Right forelimb (tissue), 1 donor: ENCODE measurements around the gene B4GALNT3.

Source experiments
- DNase-seq: peaks from one replicate; pipeline ENCODE4 v3.0.0-alpha.2; 2018

Gene B4GALNT3

DNA sequence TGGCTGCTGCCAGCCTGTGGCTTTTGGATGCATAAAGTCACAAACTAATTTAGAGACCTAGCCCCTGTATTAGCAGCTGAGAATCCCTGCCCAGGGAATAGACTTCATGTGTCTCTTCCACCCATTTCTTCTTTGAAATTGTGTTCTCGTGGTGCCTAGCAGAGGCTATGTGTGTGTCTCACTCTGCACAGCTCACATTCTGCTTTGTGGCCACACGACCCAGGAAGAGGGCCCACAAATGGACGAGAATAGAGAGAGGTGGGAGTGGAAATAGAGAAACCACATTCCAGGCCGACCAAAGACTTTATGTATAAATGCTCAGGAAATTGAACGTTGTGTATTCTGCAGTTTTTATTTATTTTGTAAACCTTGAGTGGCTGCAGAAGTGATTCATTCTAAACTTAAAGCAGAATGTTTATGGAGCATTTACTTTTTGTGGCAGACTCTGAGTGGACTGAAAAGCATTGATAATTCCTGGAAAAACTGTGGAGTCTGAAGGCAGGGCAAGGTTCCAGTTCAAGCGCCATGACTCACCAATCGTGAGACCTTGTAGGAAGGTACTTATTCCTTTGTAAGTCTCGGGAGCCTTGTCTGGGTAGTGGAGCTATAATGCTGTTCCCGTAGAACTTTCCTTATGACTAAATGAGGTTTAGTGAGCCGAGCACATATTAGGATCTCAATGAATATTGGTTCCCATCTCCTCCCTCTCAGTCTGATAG is 9.1 kb downstream of the B4GALNT3 start:
- no peak for DNase-seq

DNA sequence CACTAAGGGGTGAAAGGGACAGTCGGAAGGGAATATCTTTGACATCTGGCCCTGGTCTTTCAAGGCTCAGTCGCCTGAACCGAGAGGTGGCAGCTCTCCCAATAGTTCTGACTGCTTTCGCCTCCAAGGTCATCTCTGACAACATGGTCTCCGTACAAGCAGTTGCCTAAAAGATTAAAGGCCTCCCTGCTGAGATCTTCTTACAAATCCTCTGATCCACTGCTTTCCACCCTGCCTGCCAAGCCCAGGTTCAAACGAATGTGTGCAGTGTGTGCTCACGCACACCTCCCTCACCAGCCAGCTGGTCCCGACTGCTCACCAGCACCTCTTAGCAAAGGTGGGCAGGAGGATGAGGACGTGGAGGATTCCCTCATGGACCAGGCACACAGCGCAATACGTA is 10.4 kb downstream of the B4GALNT3 start:
- no peak for DNase-seq

DNA sequence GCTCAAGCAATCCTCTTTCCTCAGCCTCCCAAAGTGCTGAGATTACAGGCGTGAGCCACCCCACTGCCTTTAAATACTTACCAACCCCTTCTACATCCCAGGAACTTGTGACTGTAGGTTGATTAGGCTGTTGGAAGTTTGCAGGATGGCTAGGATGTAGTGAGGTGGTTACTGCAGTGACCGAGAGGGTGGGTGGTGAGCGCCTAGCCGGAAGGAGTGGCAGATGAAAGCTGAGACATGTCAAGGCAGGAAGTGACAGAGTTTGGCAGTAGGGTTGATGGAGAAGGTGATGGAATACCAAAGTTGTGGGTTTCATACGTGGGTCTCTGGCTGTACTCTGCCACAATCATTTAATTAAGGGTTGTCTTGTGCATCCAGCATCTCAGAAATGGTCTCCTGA is 13.5 kb downstream of the B4GALNT3 start:
- no peak for DNase-seq

DNA sequence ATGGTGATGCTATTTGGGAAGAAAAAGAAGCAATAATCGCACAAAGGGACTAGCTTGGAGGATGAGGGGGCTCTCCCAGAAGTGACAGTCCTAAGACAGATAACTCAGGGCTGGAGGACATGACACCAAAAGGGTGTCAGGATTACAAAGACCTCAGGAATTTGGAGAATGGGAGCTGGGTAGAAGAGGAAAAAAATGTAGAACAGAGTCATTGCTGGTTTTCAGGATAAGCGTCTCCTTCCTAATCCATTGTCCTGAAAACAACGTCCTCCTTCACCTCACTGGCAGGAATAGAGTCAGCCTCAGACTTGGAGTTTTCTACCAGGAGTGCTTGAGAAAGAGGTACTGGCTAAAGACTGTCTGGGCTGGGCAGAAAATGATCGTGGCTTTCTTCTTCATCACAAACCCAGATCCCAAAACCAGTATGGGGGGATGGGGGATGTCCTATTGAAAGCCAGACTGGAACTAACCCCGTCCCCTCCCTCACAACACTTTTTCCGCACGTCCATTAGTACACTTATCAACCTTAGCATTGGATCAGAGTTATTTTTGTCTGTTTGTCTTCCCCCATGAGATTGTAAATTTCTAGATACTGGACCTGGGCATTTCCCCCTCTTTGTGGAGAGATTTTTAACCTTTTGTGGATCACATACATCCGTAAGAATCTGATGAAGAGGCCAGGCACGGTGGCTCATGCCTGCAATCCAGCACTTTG is 14.3 kb downstream of the B4GALNT3 start:
- no peak for DNase-seq

DNA sequence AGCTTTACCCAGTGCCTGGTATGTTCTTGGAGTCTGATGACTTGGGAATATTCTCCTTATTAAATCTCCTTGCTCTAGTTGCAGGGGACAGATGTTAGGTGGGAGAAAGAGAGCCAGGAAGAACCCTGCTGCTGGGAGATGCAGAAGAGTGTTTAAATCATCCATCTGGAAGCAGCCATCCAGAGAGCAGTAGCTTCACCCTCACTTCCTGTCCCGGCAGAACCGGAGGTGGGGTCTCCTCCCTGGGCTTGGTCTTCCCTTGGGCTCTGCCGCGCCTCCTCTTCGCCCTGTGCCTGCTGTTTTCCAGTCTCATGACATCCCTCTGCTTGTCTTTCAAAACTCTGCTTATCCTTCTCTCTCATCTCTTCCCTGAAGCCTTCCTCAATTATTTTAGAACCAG is 15.5 kb downstream of the B4GALNT3 start:
- DNase-seq: no peak

DNA sequence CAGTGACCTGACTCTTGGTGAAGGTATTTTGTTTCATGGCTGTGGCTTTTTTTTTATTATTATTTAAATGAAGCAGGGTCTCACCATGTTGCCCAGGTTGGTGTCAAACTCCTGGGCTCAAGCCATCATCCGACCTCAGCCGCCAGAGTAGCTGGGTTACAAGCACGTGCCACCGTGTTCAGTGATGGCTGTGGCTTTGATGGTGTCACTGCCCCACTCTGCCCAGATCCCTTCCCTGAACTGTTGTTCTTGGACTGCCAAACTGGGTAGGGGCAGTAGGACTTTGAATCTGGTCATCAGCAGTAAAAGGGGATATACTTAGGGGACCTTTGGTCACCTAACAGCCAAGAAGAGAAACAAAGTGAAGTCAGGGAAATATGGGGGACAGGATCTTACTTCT is 19.4 kb downstream of the B4GALNT3 start:
- no peak for DNase-seq

DNA sequence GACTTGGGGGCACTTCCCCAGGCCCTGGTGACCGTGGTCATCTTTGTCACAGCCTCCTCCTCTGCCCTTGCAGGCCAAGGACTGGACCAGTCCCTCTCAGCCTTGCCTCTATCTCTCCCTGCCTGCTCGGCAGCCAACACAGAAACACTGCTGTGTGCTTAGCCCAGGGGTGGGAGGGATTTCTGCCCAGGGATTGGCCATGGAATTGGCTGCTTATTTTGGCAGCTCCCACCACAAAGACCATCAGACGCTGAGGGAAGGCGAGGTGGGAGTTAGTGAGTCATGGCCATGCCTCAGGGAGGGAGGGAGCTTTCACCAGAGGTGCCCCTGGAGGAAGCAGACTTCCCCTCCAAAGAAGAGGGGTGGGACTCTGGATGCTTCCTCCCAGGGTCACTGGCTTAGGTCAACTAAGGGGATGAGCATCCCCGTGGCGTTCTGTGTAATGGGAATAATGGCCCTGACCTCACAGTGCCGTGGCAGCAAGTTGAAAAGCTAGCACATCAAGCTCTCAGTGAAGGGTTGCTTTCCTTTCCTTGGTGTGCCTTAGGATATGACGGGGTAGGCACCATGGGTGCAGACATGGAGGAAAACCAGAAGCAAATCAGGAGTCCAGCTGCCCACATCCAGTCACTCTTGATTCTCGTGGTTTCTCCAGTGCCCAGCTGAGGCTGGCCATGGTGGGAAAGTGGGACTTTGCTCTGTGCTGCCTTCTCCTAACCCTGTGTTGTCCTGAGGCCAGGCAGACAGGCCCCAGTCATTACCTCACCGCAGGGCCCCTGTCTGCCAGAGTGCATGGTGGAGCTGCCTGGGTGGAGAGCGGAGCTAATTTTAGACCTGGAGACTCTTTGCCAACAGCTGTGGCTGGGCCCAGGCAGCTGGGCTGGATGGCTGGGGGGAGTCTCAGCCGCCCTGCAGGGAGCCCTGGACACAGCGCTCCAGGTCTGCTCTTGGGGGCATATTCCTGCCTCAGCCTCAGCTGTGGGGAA is 21.4 kb downstream of the B4GALNT3 start:
- peak; percentile 79 for DNase-seq

DNA sequence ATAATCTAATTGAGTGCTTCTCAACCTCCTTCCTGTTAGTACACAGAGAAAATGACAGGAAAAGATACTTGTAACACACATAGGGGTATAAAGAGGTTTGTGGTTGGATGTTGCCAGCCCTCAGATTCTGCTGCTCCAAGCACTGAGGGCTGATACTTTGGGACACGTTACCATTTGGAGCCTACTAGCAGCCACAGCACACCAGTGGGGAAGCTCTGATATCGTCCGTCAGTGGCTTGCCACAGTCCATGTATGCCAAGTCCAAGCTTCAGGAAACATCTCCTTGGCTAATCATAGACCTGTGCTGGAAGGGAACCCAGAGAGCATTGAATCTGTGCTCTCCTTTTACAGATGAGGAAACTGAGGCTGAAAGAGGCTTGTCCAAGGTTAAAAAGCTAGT is 22.3 kb downstream of the B4GALNT3 start:
- no peak for DNase-seq

DNA sequence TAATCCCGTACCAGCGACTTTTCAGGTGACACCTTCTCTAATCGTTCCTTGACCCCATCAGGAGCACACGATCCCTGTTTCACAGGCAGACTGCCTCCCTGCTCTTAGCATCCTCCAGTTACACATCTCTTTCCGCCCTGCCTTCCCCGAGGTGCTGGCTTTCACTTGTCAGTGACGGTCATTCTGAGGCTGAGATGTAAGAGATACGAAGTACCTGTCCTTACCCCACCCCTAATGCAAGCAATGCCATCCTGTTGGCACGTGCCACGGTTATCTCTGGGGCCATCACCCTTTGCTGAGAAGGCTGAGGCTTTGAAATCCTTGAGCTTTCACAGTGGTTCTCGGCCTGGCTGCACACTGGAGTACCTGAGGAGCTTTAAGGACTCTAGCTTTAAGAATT is 24.4 kb downstream of the B4GALNT3 start:
- DNase-seq: no peak

DNA sequence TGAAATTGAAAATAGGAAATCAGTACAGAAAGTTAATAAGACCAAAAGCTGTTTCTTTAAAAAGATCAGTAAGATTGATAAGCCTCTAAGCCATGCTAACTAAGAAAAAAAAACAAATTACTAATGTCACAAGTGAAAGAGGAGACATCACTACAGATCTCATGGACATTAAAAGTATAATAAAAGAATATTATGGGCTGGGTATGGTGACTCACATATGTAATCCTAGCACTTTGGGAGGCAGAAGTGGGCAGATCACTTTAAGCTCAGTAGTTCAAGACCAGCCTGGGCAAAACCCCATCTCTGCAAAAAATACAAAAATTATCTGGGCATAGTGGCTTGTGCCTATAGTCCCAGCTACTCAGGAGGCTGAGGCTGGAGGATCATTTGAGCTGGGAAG is 30.5 kb downstream of the B4GALNT3 start:
- no peak for DNase-seq

DNA sequence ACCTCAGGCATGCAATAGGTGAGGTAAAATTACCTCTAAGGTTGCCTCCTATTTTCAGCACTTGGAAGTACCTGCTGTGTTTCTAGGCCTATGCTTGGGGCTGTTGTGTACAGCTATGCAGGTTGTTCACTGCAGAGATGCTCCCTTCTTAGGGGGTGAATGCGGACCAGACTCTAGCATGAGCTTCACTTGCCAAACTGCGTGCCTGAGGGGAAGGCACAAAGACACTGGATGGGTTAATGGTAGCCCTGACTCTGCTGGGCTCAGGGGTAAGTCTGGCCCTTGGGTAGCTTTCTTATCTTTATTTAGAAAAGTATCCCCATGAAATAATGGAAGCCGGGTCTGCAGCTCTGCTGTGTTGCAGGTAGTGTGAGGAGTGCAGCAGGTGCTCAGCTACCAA is 35.7 kb downstream of the B4GALNT3 start:
- no peak for DNase-seq

DNA sequence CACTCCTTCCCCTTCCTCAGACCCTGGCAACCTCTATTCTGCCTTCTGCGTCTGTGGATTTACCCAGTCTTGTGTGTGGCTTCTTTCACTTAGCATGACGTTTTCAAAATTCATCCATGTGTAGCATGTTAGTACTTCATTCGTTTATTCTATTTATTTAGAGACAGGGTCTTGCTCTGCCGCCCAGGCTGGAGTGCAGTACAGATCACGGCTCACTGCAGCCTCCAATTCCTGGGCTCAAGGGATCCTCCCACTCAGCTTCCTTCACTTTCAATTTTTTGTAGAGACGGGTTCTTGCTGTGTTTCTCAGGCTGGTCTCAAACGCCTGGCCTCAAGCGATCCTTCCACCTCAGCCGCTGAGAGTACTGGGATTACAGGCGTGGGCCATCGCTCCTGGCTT is 37.0 kb downstream of the B4GALNT3 start:
- DNase-seq: no peak

DNA sequence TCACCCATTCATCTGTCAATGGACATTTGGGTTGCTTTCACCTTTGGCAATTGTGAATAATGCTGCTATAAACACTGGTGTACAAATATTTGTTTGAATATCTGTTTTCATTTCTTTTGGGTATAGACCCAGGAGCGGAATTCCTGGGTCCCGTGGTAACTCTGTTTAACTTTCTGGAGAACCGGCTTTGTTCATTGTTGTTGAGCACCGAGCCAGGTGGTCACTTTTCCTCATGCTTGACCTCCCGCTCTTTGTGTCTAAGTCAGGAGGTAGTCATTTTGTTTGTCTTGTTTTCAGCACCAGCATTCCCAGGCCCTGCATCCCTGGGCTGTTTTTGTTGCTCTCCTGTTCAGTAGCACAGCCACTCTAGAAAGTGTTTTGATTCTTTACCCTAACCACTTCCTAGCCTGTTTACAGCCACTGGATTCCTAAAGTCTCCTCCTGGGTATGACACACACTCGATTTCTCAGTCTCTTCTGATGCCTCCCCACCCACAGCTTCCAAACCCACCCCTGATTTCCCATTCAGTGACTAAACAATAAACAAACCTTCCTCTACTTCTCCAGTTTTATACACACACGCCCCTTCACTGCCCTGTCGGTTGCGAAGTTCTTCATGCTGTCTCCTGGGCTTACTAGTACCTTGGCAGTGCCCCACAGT is 37.9 kb downstream of the B4GALNT3 start:
- no peak for DNase-seq

DNA sequence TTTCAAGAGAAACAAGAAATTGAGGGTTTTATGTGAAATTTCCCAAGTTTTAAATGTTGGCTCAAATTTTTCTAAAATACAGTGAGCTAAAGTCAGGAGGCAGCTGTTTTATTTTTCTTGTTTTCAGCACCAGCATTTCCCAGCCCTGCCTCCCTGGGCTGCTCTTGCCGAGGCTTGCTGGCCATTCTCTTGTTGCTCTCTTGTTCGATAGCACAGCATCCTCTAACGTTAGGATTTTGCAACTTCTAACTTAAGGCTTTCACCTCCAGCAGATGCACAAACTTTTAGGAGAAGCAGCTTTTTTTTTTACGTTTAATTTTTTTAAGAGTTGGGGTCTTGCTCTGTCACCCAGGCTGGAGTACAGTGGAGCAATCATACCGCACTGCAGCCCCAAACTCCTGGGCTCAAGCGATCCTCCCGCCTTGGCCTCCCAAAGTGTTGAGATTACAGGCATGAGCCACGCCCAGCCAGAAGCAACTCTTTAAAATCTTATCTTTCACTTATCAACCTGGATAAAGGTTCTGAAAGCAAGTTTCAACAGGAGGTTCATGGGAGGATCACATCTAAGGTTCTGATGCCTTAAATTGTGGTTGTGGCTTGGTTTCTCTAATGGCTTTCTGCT is 40.2 kb downstream of the B4GALNT3 start:
- no peak for DNase-seq

DNA sequence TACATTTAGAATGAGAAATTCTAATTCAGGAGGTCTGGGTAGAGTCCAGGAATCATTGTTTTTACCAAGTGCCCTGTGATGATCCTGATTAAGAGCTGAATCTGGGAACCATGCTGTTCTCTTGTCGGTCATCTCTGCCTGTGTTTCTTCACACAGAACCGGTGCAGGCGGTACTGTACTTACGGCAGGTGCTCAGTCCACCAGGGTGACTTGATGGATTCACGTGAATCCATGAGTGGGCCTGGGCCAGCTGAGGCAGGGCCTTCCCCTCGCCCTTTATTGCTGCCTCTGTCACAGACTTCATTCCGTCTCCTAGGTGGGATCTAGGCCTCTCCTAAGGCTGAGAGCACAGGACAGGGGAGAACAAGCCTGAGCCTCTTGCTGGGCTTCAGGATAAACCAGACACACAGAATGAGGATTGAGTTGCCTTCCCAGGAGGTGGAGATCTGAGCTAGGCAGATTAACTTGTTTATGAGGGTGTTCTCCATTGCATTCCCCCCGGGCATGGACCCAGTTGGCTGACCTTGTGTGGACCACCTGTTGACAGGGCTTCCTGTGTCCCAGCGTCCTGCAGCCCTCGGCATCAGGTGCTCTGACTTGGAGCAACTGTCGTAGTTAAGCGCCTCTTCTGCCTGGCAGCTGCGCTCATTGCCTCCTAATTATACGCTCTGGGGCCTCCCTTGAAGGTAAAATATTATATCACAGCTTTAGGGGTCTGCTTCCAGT is 42.1 kb downstream of the B4GALNT3 start:
- DNase-seq: peak; percentile 59

DNA sequence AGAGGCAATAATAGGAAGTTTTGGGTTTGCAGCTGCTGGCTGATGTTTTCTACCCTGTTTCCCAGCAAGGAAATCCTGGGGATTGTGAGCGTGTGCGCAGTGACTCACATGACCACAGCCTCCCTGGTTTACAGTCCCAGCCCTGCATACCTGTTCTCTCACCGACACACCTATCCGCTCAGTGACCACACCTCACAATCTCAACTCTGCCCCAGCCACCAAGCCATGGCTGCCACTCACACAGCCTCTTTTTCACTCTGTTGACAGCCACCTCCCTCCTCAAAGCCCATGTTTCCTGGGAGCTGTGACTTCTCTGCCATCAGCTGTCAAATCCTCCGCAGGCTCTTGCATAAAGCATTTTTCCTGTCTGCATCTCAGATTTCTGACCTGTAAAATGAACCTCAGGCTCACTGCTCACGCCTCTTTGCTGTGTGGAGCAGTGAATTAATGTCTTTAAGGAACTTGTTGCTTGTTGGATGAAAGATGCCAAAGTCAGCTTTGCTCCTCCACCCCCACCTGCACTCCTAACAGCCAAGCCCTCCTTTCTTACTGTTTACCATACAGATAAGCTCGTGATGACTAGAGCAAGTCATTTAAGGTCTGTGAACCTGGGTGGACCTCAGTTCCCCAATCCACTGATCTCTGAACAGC is 43.5 kb downstream of the B4GALNT3 start:
- no peak for DNase-seq

DNA sequence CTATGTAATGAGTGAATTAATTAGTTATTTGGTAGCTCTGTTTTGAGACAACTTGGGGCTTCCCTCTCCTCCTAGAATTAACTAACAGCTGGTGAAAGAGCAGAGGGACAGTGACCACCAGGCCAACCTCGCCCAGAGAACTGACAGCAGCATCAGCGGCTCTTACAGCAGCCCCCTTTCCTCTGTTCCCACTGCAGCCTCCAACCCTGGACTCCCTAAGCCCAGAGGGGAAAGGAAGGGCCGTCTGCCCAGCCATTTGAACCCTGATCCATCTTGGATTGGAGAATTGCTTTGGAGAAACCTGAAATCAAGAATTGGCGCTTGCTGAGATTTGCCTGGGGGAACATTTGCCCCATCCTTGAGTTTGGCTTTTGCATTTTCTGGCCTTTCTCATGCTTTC is 45.5 kb downstream of the B4GALNT3 start:
- DNase-seq: no peak

DNA sequence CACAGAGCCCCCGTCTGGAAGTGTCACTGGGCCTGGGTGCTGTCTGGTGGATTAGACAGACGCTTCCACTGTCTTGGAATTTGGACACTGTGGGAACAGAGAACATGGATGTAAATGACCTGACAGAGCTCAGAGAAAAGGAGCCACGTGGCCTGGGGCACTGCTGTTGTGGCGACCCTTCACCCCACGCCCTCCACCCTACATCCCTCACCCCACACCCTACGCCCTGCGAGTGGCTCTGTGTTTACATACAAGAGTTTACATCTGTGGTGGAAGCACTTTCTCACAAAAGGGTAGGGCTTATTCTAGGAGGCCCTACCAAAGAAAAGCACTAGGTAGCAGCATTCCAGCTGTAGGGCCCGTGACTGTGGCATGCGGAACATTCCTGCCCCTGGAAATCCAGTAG is 47.7 kb downstream of the B4GALNT3 start:
- no peak for DNase-seq

DNA sequence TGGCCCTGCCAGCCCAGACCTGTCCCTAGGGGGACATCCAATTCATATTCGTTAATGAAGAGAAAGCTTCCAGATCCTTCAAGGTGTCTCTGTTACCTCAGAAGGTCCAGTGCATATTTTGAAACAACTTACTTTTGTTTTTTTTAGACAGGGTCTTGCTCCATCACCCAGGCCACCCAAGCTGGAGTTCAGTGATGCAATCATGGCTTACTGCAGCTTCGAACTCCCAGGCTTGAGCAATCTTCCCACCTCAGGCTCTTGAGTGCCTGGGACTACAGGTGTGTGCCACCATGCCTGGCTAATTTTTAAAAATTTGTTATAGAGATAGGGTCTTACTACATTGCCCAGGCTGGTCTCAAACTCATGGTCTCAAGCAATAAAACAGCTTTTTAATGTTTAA is 48.4 kb downstream of the B4GALNT3 start:
- no peak for DNase-seq

DNA sequence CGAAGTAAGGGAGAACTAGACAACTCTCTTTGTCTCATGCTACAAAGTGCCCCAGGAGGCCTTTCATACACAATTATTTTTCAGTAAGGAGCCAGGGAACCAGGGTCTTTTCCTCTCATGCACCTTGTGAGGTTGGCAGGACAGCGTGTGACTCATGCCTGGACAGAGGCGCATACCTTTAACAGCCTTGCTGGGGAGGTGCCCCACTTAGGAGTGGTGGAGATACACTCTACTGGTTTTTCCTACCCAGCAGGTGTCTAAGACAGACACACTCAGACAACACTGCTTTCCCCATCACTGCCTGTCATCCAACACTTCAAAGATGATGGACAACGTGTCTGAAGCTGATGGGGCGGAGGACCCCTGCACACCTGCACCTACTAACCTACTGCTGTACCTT is 49.1 kb downstream of the B4GALNT3 start:
- no peak for DNase-seq

DNA sequence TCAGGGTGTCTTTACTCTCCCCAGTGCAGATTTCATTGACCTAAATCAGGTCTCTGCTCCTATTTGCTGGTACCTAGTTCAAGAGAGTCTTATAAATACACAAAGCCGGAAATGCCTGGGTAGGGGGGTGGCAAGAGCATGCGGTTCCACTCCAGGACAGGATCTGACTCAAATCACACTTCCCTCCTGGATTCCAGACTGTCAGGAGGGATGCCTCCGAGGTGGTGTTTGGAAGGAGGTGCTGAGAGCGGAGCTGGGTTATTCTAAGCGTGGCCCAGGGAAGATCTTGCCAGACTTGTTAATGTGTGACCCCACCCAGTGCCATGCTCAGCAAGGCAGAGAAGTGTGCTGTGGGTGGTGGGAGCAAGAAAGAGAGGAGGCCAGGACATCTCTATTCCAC is 49.8 kb downstream of the B4GALNT3 start:
- DNase-seq: no peak
